Right lobe of liver (tissue), 4 donors: Measurements from ENCODE around the gene ERI3.

Experiments
- POLR2A ChIP-seq: fragments of 450-650 bp; IDR thresholded peaks from one replicate; pipeline ENCODE4 v1.6.1; 2017; ENCODE audit warnings: antibody characterized with exemption, mild to moderate bottlenecking
- TF ChIP-seq, protein P1 (sequence below), 4 donors: fragments of 200-600 bp in 3 of 4; fragments of 450-650 bp in 1 of 4; IDR thresholded peaks; one replicate each; pipeline versions ENCODE4 v1.5.1 to v1.8.0; 2016 to 2022; ENCODE audit warnings: antibody characterized with exemption in 4 of 4, mild to moderate bottlenecking in 2 of 4
- donor health status: DM: no; HTN: no; CAD: no.
- donor health status: DM: no; HTN: no; CAD: no.
- donor health status: DM: no; HTN: yes; CAD: no.

DNA sequence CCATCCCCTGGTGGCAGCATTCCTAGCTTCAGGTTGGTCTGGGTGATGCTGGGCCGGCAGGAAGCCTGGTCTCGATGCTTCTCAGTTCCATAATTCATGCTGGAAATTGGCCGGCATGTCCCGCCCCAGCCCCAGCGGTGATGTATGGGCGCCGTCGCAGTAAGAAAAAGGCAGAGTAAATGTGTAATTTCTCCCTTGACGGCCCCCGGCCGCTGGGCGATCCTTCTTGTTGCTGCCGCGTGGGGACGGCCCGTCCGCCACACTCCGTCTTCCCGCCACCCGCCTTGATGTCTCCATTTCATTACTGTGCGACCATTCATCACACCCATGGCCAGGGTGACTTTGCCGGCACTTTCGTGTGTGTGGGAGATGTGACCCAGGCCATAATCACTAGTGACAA, 133.3 kb downstream of the ERI3 start:
- TF ChIP-seq, protein P1, sequence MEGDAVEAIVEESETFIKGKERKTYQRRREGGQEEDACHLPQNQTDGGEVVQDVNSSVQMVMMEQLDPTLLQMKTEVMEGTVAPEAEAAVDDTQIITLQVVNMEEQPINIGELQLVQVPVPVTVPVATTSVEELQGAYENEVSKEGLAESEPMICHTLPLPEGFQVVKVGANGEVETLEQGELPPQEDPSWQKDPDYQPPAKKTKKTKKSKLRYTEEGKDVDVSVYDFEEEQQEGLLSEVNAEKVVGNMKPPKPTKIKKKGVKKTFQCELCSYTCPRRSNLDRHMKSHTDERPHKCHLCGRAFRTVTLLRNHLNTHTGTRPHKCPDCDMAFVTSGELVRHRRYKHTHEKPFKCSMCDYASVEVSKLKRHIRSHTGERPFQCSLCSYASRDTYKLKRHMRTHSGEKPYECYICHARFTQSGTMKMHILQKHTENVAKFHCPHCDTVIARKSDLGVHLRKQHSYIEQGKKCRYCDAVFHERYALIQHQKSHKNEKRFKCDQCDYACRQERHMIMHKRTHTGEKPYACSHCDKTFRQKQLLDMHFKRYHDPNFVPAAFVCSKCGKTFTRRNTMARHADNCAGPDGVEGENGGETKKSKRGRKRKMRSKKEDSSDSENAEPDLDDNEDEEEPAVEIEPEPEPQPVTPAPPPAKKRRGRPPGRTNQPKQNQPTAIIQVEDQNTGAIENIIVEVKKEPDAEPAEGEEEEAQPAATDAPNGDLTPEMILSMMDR (IDR thresholded peaks at IDR 0.05), result no peak
- TF ChIP-seq POLR2A, result no peak
